ENCODE data around the gene SCGB2A2.

Gene SCGB2A2

DNA sequence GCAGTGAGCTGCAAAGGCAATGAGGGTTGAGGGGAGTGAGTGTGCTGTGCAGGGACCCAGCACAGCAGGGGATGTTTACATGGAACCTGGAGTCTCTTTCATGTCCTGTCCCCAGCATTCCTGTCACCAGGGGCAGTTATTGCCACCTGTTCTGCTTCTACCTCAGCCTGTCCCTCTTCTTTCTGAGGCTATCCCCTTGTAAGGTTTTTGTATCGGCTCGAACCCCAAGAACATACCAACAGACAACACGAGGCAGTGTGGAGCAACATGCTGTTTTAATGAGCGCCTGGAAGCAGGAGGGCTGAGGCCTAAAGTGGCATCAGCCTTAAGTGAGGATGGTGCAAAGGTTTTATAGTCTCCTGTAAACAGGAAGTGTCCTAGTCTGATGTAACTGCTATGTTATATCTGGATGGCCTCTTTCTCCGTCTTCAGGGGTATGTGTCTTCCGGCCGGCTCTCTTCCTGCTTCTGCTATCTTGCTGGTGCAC lies 3.9 kb downstream of the SCGB2A2 start:
- TF ChIP-seq POLR2AphosphoS5 (IDR thresholded peaks at IDR 0.05; ENCODE audit: low read depth, low read length) (no peak), SIN3A (IDR thresholded peaks at IDR 0.05; ENCODE audit: borderline replicate concordance, insufficient read depth, low read length) (no peak), TAF1 (IDR thresholded peaks at IDR 0.05; ENCODE audit: borderline replicate concordance, insufficient read depth, low read length) (no peak), REST (IDR thresholded peaks at IDR 0.05; ENCODE audit: insufficient read depth in 1 of 2, low read depth in 2 of 2, low read length in 2 of 2) (no peak), FOXP2 (optimal IDR thresholded peaks at IDR 0.05; ENCODE audit: borderline replicate concordance, extremely low read depth, extremely low read length, insufficient read depth) (no peak)

DNA sequence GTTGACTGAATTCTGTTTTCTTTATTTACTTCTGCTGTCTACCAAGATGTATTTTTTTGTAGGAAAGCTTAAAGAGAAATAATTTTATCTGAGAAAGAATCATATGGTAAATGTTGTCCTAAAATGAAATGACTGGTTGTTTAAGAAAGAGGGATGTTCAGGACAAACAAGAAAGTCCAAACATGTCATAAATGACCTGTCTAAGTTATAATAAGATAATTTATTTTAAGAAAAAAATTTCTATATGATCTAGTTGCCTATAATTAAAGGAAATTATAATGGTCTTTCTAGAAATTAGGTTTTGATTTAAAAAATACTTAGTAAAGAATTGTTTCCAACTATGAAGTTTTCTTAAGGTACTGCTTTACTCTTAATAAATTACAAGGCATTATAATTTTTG lies 10.5 kb downstream of the SCGB2A2 start:
- no peak for TF ChIP-seq FOXP2 (optimal IDR thresholded peaks at IDR 0.05; ENCODE audit: borderline replicate concordance, extremely low read depth, extremely low read length, insufficient read depth)
- no peak for TF ChIP-seq TAF1 (IDR thresholded peaks at IDR 0.05; ENCODE audit: borderline replicate concordance, insufficient read depth, low read length)
- TF ChIP-seq REST (IDR thresholded peaks at IDR 0.05; ENCODE audit: insufficient read depth in 1 of 2, low read depth in 2 of 2, low read length in 2 of 2): no peak
- TF ChIP-seq POLR2AphosphoS5 (IDR thresholded peaks at IDR 0.05; ENCODE audit: low read depth, low read length): no peak
- TF ChIP-seq SIN3A (IDR thresholded peaks at IDR 0.05; ENCODE audit: borderline replicate concordance, insufficient read depth, low read length): no peak

- TF ChIP-seq POLR2AphosphoS5 (IDR thresholded peaks at IDR 0.05; ENCODE audit: low read depth, low read length) (no peak), FOXP2 (optimal IDR thresholded peaks at IDR 0.05; ENCODE audit: borderline replicate concordance, extremely low read depth, extremely low read length, insufficient read depth) (no peak), TAF1 (IDR thresholded peaks at IDR 0.05; ENCODE audit: borderline replicate concordance, insufficient read depth, low read length) (no peak), SIN3A (IDR thresholded peaks at IDR 0.05; ENCODE audit: borderline replicate concordance, insufficient read depth, low read length) (no peak), REST (IDR thresholded peaks at IDR 0.05; ENCODE audit: insufficient read depth in 1 of 2, low read depth in 2 of 2, low read length in 2 of 2) (peak; percentile 80 to 93)
Observed at GRCh38 chr11:62295504-62295903, 25.5 kb downstream of the SCGB2A2 start.

GRCh38 chr11:62298975-62299374 lies 29.0 kb downstream of the SCGB2A2 start, which contains the start of gene SCGB1D4:
Gene SCGB1D4, minus strand, starts transcription at chr11:62299075. Its CDS starts 65 bp downstream, at chr11:62299010.
- TF ChIP-seq SIN3A (IDR thresholded peaks at IDR 0.05; ENCODE audit: borderline replicate concordance, insufficient read depth, low read length) (no peak), POLR2AphosphoS5 (IDR thresholded peaks at IDR 0.05; ENCODE audit: low read depth, low read length) (no peak), FOXP2 (optimal IDR thresholded peaks at IDR 0.05; ENCODE audit: borderline replicate concordance, extremely low read depth, extremely low read length, insufficient read depth) (no peak), REST (IDR thresholded peaks at IDR 0.05; ENCODE audit: insufficient read depth in 1 of 2, low read depth in 2 of 2, low read length in 2 of 2) (no peak), TAF1 (IDR thresholded peaks at IDR 0.05; ENCODE audit: borderline replicate concordance, insufficient read depth, low read length) (no peak)
